A673 (cell line): ENCODE data around the gene COLQ.

Experiments
- CTCF ChIP-seq: fragments of 300-800, 200-600 bp; sonication (generic); conservative IDR thresholded peaks from 2 replicates; pipeline ENCODE4 v1.5.1; 2017; ENCODE audit warnings: low read depth, mild to moderate bottlenecking, antibody characterized with exemption, low read length, moderate library complexity, mixed read lengths
- EZH2 ChIP-seq: fragments of 200-600 bp; sonication (generic); IDR thresholded peaks from 2 replicates; pipeline ENCODE4 v1.6.1; 2017; ENCODE audit warnings: borderline replicate concordance, low read depth, mild to moderate bottlenecking, mixed read lengths, antibody characterized with exemption, low read length; ENCODE audit not compliant: poor library complexity, severe bottlenecking

- peak; percentile 16; the same call in 1 of the 2 replicates for TF ChIP-seq CTCF
- TF ChIP-seq EZH2: no peak
Measured at GRCh38 chr3:15427182-15427880, 94.2 kb downstream of the COLQ start, which contains the start of the genes EAF1 and METTL6.
